NCI-H345 (cell line): Measurements from ENCODE around the gene APOL1.
"Not testable (repeated sequence)": the region's sequence is repeated elsewhere in the genome, so short reads cannot be mapped to it uniquely, and the experiment has no call there.

Experiments
- DNase-seq: peaks from one replicate; lab custom pipeline; 2025; lab: John Stamatoyannopoulos, UW

APOL1 gene

GRCh38 chr22:36271231-36271630, 18.3 kb downstream of the APOL1 start:
- DNase-seq, result not testable (repeated sequence)

- not testable (repeated sequence) for DNase-seq
Measured at GRCh38 chr22:36271951-36272350, 19.0 kb downstream of the APOL1 start.

- no peak for DNase-seq
Measured at GRCh38 chr22:36274531-36274930, 21.6 kb downstream of the APOL1 start.

GRCh38 chr22:36277482-36278291, 24.8 kb downstream of the APOL1 start:
- peak; percentile 18 for DNase-seq

- no peak for DNase-seq
Measured at GRCh38 chr22:36279219-36279666, 26.3 kb downstream of the APOL1 start.

- no peak for DNase-seq
Measured at GRCh38 chr22:36280379-36280778, 27.4 kb downstream of the APOL1 start.

GRCh38 chr22:36281781-36282327, 28.9 kb downstream of the APOL1 start:
- no peak for DNase-seq

- no peak for DNase-seq
Measured at GRCh38 chr22:36282328-36282831, 29.4 kb downstream of the APOL1 start.

- DNase-seq, result no peak
Measured at GRCh38 chr22:36284171-36284571, 31.2 kb downstream of the APOL1 start.

- DNase-seq, result no peak
Measured at GRCh38 chr22:36285017-36285416, 32.1 kb downstream of the APOL1 start.

- no peak for DNase-seq
Measured at GRCh38 chr22:36285545-36285944, 32.6 kb downstream of the APOL1 start.

- peak; percentile 16 for DNase-seq
Measured at GRCh38 chr22:36286096-36286957, 33.4 kb downstream of the APOL1 start.

- DNase-seq, result no peak
Measured at GRCh38 chr22:36287881-36288515, 35.1 kb downstream of the APOL1 start.

GRCh38 chr22:36288571-36289405, 35.9 kb downstream of the APOL1 start:
- DNase-seq, result no peak

GRCh38 chr22:36289406-36289870, 36.5 kb downstream of the APOL1 start:
- DNase-seq, result no peak

GRCh38 chr22:36289948-36290371, 37.0 kb downstream of the APOL1 start:
- not testable (repeated sequence) for DNase-seq

- not testable (repeated sequence) for DNase-seq
Measured at GRCh38 chr22:36290391-36291075, 37.6 kb downstream of the APOL1 start.

- no peak for DNase-seq
Measured at GRCh38 chr22:36291831-36292740, 39.2 kb downstream of the APOL1 start.
